Stimulated activated CD8-positive, alpha-beta memory T cell treated with anti-CD3 and anti-CD28 coated beads, Interleukin-7, amount 100 ng/mL, for 4 hours (primary cell): ENCODE results near the gene OR2L13.
"Not testable (repeated sequence)": the region's sequence is repeated elsewhere in the genome, so short reads cannot be mapped to it uniquely, and the experiment has no call there.

Experiments used
- DNase-seq, 2 donors: peaks; one replicate each; pipeline ENCODE4 v3.0.0-alpha.2; 2020; ENCODE audit warnings: low read depth in 2 of 2

The OR2L13 gene, protein sequence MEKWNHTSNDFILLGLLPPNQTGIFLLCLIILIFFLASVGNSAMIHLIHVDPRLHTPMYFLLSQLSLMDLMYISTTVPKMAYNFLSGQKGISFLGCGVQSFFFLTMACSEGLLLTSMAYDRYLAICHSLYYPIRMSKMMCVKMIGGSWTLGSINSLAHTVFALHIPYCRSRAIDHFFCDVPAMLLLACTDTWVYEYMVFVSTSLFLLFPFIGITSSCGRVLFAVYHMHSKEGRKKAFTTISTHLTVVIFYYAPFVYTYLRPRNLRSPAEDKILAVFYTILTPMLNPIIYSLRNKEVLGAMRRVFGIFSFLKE

DNA sequence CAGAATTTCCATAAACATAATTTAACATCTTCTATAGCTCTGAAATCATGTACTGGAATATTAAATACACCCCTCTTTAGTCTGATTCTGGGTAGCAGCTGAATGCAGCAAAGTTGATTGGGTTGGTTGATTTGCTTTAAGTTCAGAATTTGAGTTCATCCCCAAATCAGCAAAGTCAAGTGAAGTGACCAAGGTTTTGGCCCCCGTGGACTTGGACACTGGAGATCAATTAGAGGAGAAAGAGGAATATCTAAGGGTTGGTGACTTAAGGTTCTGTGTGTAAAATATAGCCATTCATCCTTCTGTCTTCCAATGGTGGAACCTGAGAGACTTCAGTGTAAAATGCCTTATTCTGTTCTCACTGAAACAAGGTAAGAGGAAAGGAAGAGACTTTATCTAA, at the start of gene OR2L13:
TSS of gene OR2L13 (plus strand) at position 301 of the 400 bp plus-strand sequence. CDS start 4,192 bp downstream, outside the sequence.
- no peak for DNase-seq

DNA sequence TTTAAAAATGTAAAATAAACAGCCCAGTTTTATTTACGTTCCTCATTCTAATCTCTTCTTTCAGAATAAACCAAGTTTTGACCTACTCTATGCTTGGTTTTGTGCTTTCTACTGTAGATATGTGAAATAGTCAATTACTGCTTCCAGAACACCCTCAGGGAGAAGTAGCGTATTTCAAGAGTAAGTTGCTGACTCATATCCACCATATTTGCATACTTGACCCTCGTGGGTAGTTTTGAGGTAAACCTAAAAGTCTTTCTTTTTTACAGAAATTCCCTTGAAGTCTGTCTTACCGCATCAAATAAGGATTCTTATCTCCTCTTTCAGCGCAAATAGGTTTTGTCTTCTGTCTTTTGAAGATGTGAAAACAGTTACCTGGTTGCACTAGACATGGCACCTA, 49.8 kb upstream of the OR2L13 start:
- no peak for DNase-seq

DNA sequence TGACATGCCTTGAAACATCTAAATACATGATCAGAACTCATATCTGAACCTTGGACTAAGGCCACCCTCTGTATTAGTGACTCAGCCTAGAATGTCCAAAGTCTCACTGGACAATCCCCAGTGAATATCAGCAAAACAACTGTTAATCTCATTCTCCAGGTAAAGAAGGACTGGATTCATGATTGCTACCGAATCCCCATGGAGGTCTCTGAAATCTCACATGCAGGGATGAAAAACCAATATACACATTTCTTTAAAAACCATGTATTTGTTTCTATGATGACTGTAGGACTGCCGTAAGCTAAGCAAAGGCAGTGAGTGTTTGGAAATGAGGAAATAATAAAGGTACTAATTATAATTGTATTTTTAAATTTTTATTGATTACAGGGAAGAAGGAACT, 48.4 kb upstream of the OR2L13 start, which contains the start of gene OR2L3:
TSS of gene OR2L3 (plus strand) at position 301 of the 400 bp plus-strand sequence. CDS start 13,846 bp downstream, outside the sequence.
- DNase-seq = no peak

DNA sequence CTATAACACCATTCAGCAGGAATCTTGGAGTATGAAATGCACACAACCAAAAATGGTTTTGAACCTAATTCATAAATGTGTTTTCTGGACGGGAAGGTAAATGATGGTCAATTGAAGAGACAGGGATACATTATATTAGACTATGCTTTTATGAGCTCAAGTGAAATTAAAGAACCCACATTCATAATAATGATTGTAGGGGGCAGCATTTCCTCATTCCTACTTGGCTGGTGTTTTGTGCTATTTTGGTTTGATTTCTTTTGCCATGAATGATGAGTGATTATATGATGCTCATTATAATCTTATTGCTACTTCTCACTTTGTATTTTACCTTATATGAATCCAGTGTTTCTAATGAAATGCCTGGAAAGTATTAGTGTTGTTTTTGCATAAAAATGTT, 48.0 kb upstream of the OR2L13 start:
- no peak for DNase-seq

DNA sequence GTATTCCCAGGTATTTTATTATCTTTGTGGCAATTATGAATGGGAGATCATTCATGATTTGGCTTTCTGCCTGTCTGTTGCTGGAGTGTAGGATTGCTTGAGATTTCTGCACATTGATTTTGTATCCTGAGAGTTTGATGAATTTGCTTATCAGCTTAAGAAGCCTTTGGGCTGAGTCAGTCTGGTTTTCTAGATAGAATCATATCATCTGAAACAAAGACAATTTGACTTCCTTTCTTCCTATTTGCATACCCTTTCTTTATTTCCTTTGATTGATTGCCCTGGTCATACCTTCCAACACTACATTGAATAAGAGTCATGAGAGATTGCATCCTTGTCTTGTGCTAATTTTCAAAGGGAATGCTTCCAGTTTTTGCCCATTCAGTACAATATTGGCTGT, 40.3 kb upstream of the OR2L13 start:
- DNase-seq = no peak

DNA sequence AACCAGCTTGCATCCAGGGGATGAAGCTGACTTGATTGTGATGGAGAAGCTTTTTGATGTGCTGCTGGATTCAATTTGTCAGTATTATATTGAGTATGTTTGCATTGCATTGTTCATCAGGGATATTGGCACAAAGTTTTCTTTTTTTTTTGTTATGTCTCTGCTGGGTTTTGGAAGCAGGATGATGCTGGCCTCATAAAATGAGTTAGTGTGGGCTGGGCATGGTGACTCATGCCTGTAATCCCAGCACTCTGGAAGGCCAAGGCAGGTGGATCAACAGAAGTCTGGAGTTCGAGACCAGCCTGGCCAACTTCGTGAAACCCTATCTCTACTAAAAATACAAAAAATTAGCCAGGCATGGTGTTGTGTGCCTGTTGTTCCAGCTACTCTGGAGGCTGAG, 39.7 kb upstream of the OR2L13 start:
- DNase-seq = no peak

DNA sequence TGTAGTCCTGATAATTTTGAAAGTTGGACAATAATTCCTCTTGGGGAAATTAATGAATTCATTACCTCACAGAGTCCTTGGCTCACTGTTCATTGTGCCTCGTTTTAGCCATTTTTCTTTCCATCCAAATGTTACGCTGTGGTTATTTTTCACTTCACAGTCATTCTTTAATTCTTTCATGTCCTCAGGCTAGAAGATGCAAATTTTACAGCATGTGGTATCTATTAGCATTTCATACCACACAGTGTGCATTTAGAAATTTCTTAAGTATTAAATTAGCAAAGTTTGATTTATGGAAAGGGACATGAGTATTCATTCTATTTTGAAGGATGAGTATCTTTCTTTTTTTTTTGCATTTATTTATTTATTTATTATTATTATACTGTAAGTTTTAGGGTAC, 29.9 kb upstream of the OR2L13 start:
- no peak for DNase-seq

DNA sequence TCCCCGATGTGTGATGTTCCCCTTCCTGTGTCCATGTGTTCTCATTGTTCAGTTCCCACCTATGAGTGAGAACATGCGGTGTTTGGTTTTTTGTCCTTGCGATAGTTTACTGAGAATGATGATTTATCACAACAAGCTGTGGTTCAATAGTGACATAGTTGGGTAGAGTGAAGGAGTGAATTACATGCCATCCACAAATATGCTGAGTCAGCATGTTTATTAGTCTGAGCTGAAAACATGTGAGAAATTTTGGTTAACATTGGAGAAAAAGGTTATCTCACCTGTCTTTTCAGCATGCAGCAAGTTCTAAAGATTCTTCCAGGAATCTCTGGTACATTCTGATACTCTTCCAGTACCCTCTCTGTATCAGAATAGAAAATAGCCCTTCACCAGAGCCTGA, 29.4 kb upstream of the OR2L13 start:
- DNase-seq = no peak

DNA sequence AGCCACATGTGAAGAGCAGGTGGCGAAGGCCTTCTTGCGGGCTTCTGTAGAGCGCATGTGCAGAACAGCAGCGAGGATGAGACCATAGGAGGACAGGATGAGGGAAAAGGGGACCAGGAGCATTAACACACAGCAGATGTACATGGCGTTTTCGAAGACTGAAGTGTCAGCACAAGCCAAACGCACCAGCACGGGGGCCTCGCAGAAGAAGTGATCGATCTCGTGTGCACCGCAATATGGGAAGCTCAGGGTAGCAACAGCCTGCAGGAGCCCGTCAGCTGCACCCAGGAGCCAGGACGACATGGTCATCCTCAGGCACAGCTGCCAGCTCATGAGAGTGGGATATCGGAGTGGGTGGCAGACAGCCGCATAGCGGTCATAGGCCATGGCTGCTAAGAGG, 11.1 kb upstream of the OR2L13 start:
- DNase-seq = not testable (repeated sequence)

DNA sequence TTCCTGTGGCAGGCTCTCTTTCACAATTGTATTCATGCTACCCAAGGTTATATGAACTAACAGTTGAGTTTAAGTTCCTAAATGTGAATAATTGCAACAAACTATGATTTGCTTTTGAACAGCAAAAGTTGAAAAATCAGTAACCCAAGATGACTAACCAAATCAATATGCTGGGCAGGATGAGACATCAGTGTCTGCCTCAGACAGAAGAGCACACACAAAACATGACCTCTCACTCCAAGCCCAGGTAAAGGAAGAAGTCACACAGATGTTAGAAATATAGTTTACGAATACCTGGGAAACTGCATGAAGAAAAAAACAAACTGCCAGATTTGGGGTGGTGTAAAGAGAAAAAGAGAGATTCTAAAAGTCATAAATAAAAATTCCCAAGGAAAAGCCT, 3.5 kb downstream of the OR2L13 start:
- no peak for DNase-seq

DNA sequence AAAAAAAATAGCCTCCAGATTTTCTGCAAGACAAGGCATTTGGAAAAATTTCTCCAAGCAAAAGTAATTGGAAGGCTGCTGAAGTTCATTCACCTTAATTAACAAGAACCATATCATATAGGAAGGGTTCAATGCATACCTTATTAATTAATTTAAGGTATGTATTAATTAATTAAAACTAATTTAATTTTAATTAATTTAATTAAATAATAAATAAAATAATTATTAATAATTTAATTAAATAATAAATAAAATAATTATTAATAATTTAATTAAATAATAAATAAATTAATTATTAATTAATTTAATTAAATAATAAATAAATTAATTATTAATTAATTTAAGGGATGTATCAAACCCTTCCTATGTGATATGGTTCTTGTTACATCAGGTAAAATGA, 7.9 kb downstream of the OR2L13 start:
- DNase-seq = no peak

DNA sequence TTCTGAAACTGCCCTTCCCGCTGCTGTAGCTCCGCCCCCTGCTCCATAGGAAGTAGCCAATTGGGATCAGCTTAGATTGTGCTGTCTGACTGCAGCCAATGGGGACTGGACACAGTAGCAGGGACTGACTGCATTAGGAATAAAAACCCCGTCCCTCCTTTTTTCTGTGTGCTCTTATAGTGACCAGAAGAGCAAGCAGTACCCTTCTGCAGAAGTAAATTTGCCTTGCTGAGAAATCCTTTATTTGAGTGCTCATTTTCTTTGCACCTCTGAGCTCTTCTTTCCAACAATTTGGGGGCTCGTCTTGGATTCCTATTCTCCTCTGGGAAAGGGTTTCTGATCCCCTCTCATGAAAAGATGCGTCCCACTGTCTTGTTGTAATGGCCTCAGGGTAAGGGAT, 16.2 kb downstream of the OR2L13 start:
- DNase-seq = no peak

DNA sequence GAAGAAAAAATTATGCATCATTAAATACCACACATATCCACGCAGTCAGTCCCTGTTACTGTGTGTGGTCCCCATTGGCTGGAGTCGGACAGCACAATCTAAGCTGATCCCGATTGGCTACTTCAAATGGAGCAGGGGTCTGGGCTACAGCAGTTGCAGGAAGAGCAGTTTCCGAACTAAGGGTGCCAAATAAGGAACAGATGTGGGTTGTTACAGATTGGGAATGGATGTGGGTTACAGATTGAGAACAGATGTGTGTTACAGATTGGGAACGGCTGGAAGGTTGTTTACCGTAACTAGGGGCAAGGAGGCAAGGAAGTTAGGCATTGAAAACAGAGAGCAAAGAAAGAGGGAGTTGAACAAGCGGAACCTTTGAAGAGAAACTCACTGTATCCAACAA, 19.9 kb downstream of the OR2L13 start:
- no peak for DNase-seq

DNA sequence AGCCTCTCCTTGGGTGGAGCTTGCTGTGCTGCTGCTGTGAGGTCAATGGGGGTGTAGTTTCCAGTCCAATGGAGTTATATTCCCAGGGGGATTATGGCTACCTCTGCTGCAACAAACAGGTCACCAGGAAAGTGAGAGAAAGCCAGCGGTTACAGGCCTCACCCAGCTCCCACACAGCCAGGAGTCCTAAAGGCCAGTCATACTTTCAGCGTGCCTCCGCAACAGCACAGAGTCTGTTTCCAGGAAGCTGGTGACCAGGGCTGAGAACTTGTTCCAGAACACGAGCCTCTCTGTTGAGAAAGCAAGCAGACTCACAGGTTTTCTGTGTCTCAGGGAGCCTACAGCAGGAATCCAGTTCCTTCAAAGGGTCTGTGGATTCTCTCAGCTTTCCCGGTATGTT, 32.7 kb downstream of the OR2L13 start:
- DNase-seq = no peak

DNA sequence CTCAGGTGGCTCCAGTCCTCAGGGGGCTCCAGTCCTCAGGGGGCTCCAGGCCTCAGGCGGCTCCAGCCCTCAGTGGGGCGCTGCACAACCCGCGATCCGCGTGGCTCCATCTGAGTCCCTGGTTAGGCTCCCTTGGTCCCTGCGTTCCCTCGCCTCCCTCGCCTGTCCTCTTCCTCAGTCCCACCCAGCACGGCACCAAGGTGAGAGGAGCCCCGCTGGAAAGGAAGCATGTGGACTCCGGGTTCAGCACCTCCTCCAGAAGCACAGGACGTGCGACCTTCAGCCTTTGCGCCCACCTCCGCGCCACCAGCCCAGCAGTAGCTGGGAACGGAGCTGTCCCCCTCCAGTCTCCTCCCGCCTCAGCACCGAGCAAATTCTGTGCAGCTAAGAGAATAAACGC, 41.8 kb downstream of the OR2L13 start:
- DNase-seq = no peak

DNA sequence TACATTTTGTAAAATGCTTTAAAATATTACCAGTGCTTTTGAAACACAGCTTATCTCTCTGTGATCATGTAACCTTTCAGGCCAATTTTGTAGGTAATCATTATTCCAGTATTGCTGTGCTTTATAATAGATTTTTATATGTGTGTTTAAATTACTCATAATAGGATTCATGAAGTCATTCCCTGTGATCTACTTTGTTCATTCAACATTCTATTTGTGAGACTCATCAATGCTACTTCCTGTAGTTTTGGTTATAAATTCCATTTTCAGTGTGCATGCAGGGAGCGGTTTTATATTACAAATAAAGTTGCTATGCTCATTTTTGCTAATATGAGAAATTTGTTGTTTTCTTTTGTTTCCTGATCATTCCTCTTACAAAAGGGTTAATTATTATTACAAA, 45.9 kb downstream of the OR2L13 start:
- DNase-seq = no peak

DNA sequence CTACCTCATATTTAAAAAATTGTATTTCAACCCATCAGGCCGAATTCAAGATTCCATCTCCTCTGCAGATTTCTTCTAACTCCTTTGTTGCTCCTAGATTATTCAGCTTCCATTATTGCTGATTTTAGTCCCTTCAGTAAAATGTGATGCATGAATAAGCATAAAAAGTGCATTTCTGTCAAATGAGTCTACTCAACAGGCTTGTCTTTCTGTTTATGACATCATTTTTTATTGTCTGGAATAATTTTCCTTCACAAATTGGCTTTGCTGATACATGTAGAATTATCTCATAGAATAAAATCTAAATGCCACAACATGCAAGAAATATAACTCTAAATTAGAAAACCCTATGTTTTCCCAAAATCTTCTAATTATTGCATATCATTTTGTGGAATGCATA, 48.3 kb downstream of the OR2L13 start:
- DNase-seq = no peak

DNA sequence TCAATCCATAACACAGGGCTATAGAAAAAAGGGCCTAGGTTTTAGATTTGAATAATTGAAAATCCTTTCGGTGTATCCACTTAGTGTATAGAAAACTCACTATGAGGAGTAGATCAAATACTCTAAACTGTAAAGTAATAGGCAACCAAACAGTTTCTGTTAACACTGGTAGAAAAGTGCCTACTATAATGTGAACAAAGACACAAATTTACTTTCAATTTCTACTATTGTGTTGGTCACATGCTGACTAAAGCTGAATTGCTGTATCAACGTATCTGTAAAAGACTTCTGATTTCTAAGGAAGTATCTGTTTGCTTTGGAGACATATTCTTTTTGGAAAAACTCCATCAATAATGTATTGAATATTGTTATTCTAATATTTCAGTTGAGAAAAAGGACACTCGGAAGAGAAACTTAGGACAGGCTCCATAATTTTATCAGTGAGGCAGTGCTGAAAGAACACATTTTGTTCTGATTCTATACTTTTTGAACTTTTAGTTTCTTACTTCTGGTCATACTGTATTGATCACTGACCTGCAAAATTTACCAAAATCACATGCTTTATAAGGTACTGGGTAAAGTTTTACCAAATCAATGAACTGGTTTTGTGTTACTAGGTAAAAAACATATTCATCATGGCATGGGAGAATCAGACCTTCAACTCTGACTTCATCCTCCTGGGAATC, 49.7 kb downstream of the OR2L13 start, which contains the start of gene OR2M5:
TSS of gene OR2M5 (plus strand) at position 636 of the 686 bp plus-strand sequence. CDS start at position 636, 0 bp downstream.
- DNase-seq = no peak
